Liver (tissue), 9 donors: Measurements from ENCODE around the gene PHOSPHO1. TPM values are rescaled to one million over a fixed set of nuclear protein-coding genes. Genes with fewer than 3 reads are reported as not detected.

ENCODE experiments used
- DNase-seq: peaks from one replicate; pipeline ENCODE4 v3.0.0-alpha.2; 2017; ENCODE audit warnings: low spot score
- H3K27ac ChIP-seq, 2 donors: one replicate each; pipeline ENCODE4 v1.7.0; 2013; ENCODE audit warnings: inconsistent platforms in 2 of 2, low read length in 2 of 2, control low read depth in 1 of 2, low read depth in 1 of 2, mild to moderate bottlenecking in 1 of 2
- H3K27me3 ChIP-seq, 4 donors: one replicate each; pipeline versions ENCODE4 v1.6.1 to v1.7.0; 2013; ENCODE audit warnings: low read length in 3 of 4, inconsistent platforms in 1 of 4, mild to moderate bottlenecking in 1 of 4, moderate library complexity in 1 of 4; ENCODE audit not compliant: control insufficient read depth in 4 of 4, insufficient read depth in 4 of 4
- H3K36me3 ChIP-seq, 4 donors: one replicate each; pipeline versions ENCODE4 v1.6.1 to v1.7.0; 2013; ENCODE audit warnings: low read length in 3 of 4, mild to moderate bottlenecking in 3 of 4, low read depth in 1 of 4, moderate library complexity in 1 of 4; ENCODE audit not compliant: control insufficient read depth in 4 of 4, insufficient read depth in 3 of 4
- H3K4me1 ChIP-seq, 4 donors: one replicate each; pipeline versions ENCODE4 v1.6.1 to v1.7.0; 2013; ENCODE audit warnings: low read length in 3 of 4, mild to moderate bottlenecking in 3 of 4, moderate library complexity in 1 of 4; ENCODE audit not compliant: control insufficient read depth in 4 of 4, insufficient read depth in 4 of 4
- H3K4me3 ChIP-seq, 3 donors: one replicate each; pipeline versions ENCODE4 v1.6.1 to v1.7.0; 2013; ENCODE audit warnings: low read length in 3 of 3, control low read depth in 1 of 3, low read depth in 1 of 3, mild to moderate bottlenecking in 1 of 3
- H3K9ac ChIP-seq, 2 donors: one replicate each; pipeline ENCODE4 v1.7.0; 2013; ENCODE audit warnings: low read length in 2 of 2, mild to moderate bottlenecking in 2 of 2, moderate library complexity in 2 of 2, control low read depth in 1 of 2, low read depth in 1 of 2
- H3K9me3 ChIP-seq, 4 donors: one replicate each; pipeline versions ENCODE4 v1.6.1 to v1.7.0; 2013; ENCODE audit warnings: low read length in 3 of 4; ENCODE audit not compliant: control insufficient read depth in 4 of 4
- EGR1 ChIP-seq, 2 donors: IDR thresholded peaks; 2 replicates each; pipeline ENCODE4 v1.6.1; 2016 to 2018; ENCODE audit warnings: antibody characterized with exemption in 2 of 2, low read depth in 2 of 2
- FOXA1 ChIP-seq: IDR thresholded peaks from 2 replicates; pipeline ENCODE4 v1.6.1; 2016; ENCODE audit warnings: antibody characterized with exemption
- FOXA2 ChIP-seq: IDR thresholded peaks from 2 replicates; pipeline ENCODE4 v1.6.1; 2016; ENCODE audit warnings: antibody characterized with exemption
- GABPA ChIP-seq, 2 donors: IDR thresholded peaks in 1 of 2; conservative IDR thresholded peaks in 1 of 2; 2 replicates each; pipeline ENCODE4 v1.6.1; 2016; ENCODE audit warnings: antibody characterized with exemption in 2 of 2, mild to moderate bottlenecking in 1 of 2, moderate library complexity in 1 of 2
- HNF4G ChIP-seq: IDR thresholded peaks from 2 replicates; pipeline ENCODE4 v1.6.1; 2016; ENCODE audit warnings: antibody characterized with exemption
- RAD21 ChIP-seq, 2 donors: IDR thresholded peaks; 2 replicates each; pipeline ENCODE4 v1.6.1; 2016; ENCODE audit warnings: antibody characterized with exemption in 2 of 2, mild to moderate bottlenecking in 2 of 2
- SP1 ChIP-seq: IDR thresholded peaks from 2 replicates; pipeline ENCODE4 v1.6.1; 2018; ENCODE audit warnings: antibody characterized with exemption, mild to moderate bottlenecking
- YY1 ChIP-seq: IDR thresholded peaks from 2 replicates; pipeline ENCODE4 v1.6.1; 2016; ENCODE audit warnings: antibody characterized with exemption, mild to moderate bottlenecking
- WGBS: extraction: QIAGEN DNeasy Blood & Tissue Kit; methylation state at CpG from one replicate; pipeline ENCODE4 v1.1.7; 2013; 5-methylcytosine and 5-hydroxymethylcytosine counted together
- polyA plus RNA-seq, 2 donors: library from polyadenylated mRNA; stranded (reverse) in 1 of 2; unstranded in 1 of 2; fragments of 200-250 nt in 1 of 2; fragments of >200 nt in 1 of 2; fragmentation: Nextera tagmentation in 1 of 2; extraction: Ambion mirVana in 1 of 2; gene quantifications; one replicate each; pipeline versions ENCODE4 v1.2.1 to v1.2.3, GENCODE V29; 2013 to 2015
- total RNA-seq, 2 donors: library from RNA; depleted of rRNA; stranded (reverse); fragments of >200 nt; gene quantifications; one replicate each; pipeline ENCODE4 v1.2.3, GENCODE V29; 2014
- TF ChIP-seq, protein P1 (sequence below): IDR thresholded peaks from 2 replicates; pipeline ENCODE4 v1.6.1; 2016; ENCODE audit warnings: antibody characterized with exemption, mild to moderate bottlenecking
- TF ChIP-seq, protein P2 (sequence below): IDR thresholded peaks from 2 replicates; pipeline ENCODE4 v1.6.1; 2016; ENCODE audit warnings: antibody characterized with exemption
- TF ChIP-seq, protein P3 (sequence below): fragments of 150-350 bp; IDR thresholded peaks from 2 replicates; pipeline ENCODE4 v1.5.1; 2017; ENCODE audit warnings: improper control_type of control experiment, low read depth, low read length; ENCODE audit not compliant: missing input control
- TF ChIP-seq, protein P4 (sequence below): IDR thresholded peaks from 2 replicates; pipeline ENCODE4 v1.6.1; 2016; ENCODE audit warnings: antibody characterized with exemption
- donor health status: healthy.
- donor health status: healthy.
- donor health status: healthy.
- donor health status: healthy.
- donor health status: healthy.

The PHOSPHO1 gene
- total and polyA plus RNA-seq, 4 donors: 0.22 to 99.4 (median 0.40) TPM

DNA sequence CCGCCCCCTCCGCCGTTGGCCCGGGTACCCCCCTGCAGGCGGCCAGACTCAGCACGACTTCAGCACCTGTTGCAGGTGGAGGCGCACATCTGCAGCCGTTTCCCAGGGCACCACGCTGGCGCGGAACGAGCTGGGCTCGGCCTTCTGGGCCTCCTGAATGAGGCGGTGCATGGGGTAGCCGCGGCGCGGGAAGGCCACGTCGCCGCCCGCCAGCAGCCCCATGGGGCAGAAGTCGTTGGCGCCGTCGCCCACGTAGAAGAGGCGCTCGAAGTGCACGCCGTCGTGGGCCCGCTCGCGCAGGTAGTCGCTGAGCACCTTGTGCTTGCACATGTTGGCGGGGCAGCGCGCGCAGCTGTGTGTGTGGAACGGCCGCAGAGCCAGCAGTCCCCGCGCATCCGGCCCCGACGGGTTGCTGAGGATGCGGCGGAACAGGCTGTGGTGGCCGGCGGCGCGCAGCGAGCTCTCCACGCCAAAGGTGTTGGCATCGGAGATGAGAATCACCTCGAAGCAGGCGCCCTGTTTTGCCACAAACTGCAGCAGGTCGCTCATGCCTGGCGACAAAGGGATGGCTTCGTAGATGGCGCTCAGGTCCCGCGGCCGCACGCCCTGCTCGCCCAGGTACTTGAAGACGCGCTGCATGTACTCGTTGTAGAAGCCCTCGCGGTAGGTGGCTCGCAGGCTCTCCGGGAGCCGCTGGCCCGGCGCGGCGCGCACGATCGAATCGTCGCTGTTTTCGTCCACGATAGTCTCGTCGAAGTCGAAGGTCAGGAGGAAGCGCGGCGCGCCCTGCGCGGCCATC, 6.2 kb downstream of the PHOSPHO1 start:
- Histone ChIP-seq H3K27ac (no peak overlapping the region), H3K4me1 (peaks cover 0 to 15% (median 7%) of the 10 kb centered on the region in 4 donors), H3K27me3 (no peaks in the 10 kb centered on the region), H3K4me3 (no peak overlapping the region), H3K9me3 (no peaks in the 10 kb centered on the region), H3K36me3 (no peaks in the 10 kb centered on the region), H3K9ac (no peak overlapping the region)
- TF ChIP-seq, protein P1, sequence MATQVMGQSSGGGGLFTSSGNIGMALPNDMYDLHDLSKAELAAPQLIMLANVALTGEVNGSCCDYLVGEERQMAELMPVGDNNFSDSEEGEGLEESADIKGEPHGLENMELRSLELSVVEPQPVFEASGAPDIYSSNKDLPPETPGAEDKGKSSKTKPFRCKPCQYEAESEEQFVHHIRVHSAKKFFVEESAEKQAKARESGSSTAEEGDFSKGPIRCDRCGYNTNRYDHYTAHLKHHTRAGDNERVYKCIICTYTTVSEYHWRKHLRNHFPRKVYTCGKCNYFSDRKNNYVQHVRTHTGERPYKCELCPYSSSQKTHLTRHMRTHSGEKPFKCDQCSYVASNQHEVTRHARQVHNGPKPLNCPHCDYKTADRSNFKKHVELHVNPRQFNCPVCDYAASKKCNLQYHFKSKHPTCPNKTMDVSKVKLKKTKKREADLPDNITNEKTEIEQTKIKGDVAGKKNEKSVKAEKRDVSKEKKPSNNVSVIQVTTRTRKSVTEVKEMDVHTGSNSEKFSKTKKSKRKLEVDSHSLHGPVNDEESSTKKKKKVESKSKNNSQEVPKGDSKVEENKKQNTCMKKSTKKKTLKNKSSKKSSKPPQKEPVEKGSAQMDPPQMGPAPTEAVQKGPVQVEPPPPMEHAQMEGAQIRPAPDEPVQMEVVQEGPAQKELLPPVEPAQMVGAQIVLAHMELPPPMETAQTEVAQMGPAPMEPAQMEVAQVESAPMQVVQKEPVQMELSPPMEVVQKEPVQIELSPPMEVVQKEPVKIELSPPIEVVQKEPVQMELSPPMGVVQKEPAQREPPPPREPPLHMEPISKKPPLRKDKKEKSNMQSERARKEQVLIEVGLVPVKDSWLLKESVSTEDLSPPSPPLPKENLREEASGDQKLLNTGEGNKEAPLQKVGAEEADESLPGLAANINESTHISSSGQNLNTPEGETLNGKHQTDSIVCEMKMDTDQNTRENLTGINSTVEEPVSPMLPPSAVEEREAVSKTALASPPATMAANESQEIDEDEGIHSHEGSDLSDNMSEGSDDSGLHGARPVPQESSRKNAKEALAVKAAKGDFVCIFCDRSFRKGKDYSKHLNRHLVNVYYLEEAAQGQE: no peak
- TF ChIP-seq FOXA1 (no peak), GABPA (IDR thresholded peaks at IDR 0.05 in 1 of 2, conservative IDR thresholded peaks at IDR 0.05 in 1 of 2) (no peak)
- 3% methylated on average over 95 of the region's 95 CpGs for WGBS
- DNase-seq: peak; percentile 59

DNA sequence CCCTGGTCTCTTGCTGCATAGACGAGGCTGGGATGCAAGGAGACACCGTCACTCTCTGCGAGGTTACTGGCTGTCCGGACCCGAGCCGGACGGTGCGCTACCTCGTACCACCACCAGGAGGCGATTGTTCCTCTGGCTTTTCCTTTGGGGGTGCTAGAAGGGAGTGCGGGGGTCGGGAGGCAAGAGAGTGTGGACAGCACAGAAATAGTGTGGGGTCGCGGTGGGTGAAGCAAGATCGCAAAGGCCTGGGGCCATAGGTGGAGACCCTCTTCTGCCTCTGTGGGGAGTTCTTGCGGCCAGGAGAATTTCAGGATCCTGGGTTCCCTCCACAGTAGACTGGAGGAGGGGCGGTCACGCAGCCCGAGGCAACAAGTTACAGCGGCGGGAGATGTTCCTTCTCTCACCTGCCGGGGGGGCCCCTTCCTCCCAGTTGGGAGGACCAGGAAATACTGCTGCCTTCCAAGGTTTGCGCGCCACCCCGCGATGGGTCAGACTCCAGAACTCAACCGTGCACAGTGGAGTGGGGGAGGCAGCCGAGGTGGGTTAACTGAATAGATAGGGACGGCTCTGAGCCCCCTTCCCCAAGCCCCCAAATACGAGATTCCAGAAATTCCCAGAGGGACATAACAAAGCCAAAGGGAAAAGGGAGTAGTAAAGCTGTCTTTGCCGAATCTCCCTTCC, 6.9 kb downstream of the PHOSPHO1 start:
- TF ChIP-seq YY1 (no peak), FOXA2 (no peak), EGR1 (IDR thresholded peaks at IDR 0.05; ENCODE audit: low read depth in 2 of 2) (no peak), HNF4G (no peak), SP1 (no peak), RAD21 (IDR thresholded peaks at IDR 0.05) (peak in 1 of 2 donors; percentile 65)
- TF ChIP-seq, protein P2, sequence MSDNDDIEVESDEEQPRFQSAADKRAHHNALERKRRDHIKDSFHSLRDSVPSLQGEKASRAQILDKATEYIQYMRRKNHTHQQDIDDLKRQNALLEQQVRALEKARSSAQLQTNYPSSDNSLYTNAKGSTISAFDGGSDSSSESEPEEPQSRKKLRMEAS: no peak
- TF ChIP-seq, protein P3, sequence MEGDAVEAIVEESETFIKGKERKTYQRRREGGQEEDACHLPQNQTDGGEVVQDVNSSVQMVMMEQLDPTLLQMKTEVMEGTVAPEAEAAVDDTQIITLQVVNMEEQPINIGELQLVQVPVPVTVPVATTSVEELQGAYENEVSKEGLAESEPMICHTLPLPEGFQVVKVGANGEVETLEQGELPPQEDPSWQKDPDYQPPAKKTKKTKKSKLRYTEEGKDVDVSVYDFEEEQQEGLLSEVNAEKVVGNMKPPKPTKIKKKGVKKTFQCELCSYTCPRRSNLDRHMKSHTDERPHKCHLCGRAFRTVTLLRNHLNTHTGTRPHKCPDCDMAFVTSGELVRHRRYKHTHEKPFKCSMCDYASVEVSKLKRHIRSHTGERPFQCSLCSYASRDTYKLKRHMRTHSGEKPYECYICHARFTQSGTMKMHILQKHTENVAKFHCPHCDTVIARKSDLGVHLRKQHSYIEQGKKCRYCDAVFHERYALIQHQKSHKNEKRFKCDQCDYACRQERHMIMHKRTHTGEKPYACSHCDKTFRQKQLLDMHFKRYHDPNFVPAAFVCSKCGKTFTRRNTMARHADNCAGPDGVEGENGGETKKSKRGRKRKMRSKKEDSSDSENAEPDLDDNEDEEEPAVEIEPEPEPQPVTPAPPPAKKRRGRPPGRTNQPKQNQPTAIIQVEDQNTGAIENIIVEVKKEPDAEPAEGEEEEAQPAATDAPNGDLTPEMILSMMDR: peak; percentile 66
- TF ChIP-seq, protein P4, sequence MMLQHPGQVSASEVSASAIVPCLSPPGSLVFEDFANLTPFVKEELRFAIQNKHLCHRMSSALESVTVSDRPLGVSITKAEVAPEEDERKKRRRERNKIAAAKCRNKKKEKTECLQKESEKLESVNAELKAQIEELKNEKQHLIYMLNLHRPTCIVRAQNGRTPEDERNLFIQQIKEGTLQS: no peak
- TF ChIP-seq, protein P1: no peak
- no peaks in the 10 kb centered on the region for H3K36me3 ChIP-seq
- H3K9ac ChIP-seq: no peak overlapping the region
- H3K4me1 ChIP-seq: peaks cover 0 to 15% (median 7%) of the 10 kb centered on the region in 4 donors
- H3K9me3 ChIP-seq: no peaks in the 10 kb centered on the region
- peak; percentile 87 for DNase-seq
- no peaks in the 10 kb centered on the region for H3K27me3 ChIP-seq
- H3K27ac ChIP-seq: no peak overlapping the region
- 6% methylated on average over 31 of the region's 31 CpGs for WGBS
- no peak overlapping the region for H3K4me3 ChIP-seq
